Coronary artery (tissue), 2 donors: ENCODE measurements around the gene FANCG.

Experiments
- DNase-seq: peaks from one replicate; pipeline ENCODE4 v3.0.0-alpha.2; 2017; ENCODE audit warnings: low spot score
- H3K27ac ChIP-seq, 2 donors: fragments of 200-600 bp; sonication (generic); one replicate each; pipeline ENCODE4 v1.5.1; 2016 to 2019
- H3K4me3 ChIP-seq: fragments of 200-600 bp; sonication (generic); 2 replicates; pipeline ENCODE4 v1.5.1; 2016; ENCODE audit warnings: mild to moderate bottlenecking, moderate library complexity
- TF ChIP-seq, protein P1 (sequence below): fragments of 200-600 bp; sonication (generic); IDR thresholded peaks from one replicate; pipeline ENCODE4 v1.5.1; 2019; ENCODE audit warnings: antibody characterized with exemption

Gene FANCG

DNA sequence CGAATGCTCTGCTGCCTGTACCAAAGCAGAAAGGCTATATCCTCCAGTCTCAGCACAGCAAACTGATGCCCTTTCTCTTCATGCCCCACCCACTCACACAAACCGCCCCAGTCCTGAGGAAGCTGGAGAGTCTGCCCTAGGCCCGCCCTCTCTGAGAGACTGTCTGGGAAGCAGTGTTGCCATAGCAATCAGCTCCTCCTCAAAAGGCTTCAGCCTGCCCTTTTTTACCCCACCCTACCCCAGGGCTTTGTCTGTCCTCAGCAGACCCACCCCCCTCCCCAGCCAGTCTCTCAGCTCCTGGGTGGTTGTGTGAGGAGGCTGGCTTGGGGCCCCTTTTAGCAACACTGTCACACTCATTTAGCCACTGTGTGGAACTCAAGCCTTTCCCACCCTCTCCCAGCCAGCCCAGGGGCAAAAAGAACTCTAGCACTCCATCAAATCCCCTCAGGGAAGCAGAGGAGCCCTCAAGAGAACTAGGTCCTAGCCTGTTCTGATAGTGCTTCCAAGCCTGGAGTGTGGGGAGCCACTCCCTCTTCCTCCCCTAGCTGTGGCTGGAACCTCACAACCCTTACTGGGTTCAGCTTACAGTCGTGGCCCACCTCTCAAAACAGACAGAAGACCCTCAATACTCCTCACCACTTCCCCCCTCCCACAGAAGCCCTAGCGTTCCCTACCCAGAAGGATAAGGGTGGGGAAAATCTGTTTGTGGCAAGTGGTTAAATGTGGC lies 34.5 kb upstream of the FANCG start:
- H3K4me3 ChIP-seq: peak overlapping the region; percentile 80
- peak overlapping the region; percentile 80 to 98 for H3K27ac ChIP-seq
- peak; percentile 92 for DNase-seq
- TF ChIP-seq, protein P1, sequence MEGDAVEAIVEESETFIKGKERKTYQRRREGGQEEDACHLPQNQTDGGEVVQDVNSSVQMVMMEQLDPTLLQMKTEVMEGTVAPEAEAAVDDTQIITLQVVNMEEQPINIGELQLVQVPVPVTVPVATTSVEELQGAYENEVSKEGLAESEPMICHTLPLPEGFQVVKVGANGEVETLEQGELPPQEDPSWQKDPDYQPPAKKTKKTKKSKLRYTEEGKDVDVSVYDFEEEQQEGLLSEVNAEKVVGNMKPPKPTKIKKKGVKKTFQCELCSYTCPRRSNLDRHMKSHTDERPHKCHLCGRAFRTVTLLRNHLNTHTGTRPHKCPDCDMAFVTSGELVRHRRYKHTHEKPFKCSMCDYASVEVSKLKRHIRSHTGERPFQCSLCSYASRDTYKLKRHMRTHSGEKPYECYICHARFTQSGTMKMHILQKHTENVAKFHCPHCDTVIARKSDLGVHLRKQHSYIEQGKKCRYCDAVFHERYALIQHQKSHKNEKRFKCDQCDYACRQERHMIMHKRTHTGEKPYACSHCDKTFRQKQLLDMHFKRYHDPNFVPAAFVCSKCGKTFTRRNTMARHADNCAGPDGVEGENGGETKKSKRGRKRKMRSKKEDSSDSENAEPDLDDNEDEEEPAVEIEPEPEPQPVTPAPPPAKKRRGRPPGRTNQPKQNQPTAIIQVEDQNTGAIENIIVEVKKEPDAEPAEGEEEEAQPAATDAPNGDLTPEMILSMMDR: no peak

DNA sequence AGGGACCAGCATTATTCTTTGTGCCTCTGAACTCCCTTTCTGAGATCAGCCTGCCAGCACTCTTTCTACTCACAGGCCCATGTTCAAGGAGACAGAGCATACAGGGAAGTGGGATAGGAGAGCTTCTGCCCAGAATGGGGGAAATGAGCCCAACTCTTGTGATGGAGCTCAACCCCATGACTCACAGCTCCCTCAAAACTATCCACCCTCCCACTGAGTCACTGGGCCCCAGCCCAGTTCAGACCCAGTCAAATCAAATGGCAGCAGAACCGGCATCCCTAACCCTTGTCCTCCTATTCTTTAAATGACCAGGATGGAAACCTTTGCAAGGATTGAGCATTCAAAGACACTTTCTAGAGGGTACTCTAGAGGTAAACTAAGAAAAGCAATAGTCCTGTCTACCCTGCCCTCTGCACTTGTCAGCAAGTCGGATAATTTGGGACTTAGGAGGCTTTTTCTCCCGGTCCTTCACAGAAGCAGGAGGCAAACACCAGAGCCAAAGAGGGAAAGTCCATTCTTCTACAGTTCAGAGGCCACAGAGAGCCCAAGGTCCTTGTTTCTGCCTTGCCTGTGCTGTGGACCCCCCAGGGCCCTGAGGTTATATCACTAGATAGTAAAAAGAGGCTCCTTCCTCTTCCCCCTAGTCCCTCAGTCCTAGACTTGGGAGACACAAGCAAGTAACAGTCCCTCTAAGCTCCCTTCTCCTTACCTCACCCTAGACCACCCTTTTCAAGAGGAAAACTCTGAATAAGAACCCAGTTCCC lies 32.7 kb upstream of the FANCG start:
- DNase-seq: peak; percentile 76
- peak overlapping the region; percentile 92 for H3K4me3 ChIP-seq
- TF ChIP-seq, protein P1: no peak
- H3K27ac ChIP-seq: peak overlapping the region; percentile 98 to 99

DNA sequence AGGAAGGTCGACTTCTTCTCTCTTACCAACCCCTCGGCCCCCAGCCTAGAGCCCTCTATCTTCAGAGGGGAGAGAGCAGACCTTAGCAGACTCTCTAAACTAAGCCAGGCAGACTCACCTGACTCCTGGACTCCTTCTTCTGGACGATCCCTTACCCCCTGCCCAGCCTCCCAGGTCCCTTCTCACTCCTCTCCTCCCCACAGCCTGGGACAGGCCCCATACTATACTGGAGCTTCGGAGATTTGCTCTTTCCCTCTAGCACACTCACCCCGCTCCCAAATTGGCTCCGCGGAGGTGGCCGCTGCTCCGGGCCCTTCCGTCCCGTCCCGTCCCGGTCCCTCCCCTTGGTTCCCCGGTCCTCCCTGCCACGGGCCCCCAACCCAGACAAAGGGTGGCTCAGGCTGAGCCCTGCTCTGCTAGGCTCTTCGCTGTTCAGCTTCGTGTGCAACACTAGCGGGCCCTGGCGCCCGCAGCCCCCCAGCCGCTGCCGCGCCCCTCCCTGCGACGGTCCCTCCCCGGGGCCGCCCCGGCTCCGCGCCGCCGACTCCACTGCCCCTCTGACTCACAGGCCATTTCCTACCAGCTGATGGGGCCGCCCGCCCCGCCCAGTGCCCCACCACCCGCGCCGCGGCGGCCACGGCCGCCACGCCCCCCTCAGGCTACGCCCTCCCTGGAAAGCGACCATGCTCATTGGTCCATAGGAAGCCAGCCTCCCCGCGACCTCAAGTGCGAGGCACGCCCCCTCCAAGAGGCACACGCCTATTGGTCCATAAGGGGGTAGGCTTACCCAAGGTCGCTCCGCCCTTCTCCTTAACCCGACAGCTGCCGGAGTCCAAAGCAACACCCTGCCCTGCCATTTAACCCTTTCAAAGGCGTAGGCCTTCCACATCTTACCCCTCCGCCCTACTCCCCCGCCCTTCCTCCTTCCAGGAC lies 31.5 kb upstream of the FANCG start:
- Histone ChIP-seq H3K27ac (peak overlapping the region; percentile 98 to 99), H3K4me3 (peak overlapping the region; percentile 92)
- DNase-seq: peak; percentile 99
- TF ChIP-seq, protein P1: no peak

DNA sequence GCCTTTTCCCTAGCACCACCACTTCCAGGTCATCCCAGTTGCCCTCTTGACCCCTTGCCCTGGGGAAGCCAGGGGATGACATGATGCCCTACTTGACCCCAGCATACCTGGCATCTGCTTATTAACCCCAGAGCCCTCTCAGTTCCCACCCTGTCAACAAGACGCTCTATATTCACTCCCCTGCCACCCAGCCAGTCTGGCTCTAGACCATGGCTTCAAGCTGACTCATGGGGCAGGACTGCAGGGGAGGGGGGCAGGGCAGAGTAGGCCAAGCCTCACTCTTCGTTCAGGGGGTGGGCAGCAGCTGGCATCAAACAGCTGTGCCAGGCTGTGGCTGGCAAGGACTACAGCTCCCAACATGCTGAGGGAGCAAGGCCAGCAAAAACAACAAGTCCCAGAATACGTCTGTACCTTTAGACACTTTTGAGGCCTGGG lies 30.6 kb upstream of the FANCG start:
- Histone ChIP-seq H3K4me3 (peak overlapping the region; percentile 92), H3K27ac (peak overlapping the region; percentile 98 to 99)
- DNase-seq: peak; percentile 89
- TF ChIP-seq, protein P1: no peak

DNA sequence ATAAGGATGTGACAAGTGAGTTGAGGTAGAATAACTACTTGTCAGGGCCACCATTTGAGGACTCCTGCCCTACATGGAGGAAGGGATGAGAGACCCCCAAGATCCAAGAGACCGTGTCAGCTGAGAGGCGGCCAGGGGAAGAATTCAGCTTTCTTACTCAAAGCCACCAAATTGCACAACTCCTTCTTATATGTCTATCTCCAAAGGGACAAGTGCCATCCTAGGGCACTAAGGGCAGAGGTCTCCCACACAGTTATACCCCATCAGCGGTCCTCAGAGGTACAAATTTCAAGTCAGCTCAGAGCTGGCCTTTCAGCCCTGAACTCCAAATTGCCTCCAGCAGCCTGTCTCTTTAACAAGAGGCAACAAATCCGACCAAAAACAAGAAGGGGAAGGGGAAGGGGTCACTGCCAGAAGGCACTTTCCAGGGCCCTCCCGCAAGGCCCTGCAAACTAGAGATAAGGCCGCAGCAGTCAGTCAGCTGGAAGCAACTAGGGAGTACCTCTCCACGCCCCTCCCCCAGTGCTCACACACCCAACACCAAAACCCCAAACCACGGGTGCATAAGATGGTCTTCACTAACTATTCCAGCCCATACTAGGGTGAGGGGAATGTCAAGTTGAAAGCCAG lies 29.3 kb upstream of the FANCG start:
- Histone ChIP-seq H3K4me3 (peak overlapping the region; percentile 92), H3K27ac (peak overlapping the region; percentile 98 to 99)
- TF ChIP-seq, protein P1: no peak
- DNase-seq: peak; percentile 55

DNA sequence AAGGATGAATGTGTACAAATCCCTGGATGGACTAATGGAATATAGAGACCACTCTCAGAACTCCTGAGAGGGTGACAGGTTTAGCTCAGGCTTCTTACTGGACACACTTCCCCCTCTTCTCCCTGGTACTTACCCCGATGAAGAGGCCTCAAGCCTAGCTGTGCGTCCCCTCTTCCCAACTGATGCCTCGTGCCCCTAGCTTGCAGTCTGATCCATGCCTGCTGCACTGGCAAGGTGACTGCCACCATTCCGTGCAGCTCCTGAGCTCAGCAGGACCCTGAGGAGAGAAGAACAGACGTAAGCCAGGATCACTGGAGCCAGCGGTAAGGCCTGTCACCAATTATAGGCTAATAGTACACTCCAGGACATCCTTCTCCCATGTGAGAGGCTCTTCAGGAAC lies 28.7 kb upstream of the FANCG start:
- TF ChIP-seq, protein P1: no peak
- Histone ChIP-seq H3K4me3 (no peak overlapping the region), H3K27ac (no peak overlapping the region)
- DNase-seq: peak; percentile 55
